MM.1S (cell line): ENCODE measurements around the gene SETDB1.
A peak's percentile ranks its signal among the peaks of the same experiment; 100 is the strongest.

Experiments used
- CTCF ChIP-seq: fragments of 300-600 bp; sonication (generic); IDR thresholded peaks from 2 replicates; pipeline ENCODE4 v1.5.1; 2016; ENCODE audit warnings: antibody characterized with exemption, low read length, mixed read lengths
- EZH2 ChIP-seq: fragments of 300-600 bp; sonication (generic); optimal IDR thresholded peaks from 2 replicates; pipeline ENCODE3; 2017; ENCODE audit warnings: low read depth, mild to moderate bottlenecking, antibody characterized with exemption, low read length, mixed read lengths

GRCh38 chr1:150995896-150996295 is 69.7 kb downstream of the SETDB1 start:
- peak; percentile 78 for TF ChIP-seq CTCF
- no peak for TF ChIP-seq EZH2
